HG03097 (cell line): ENCODE results near the gene RAB6D.
"Not testable (repeated sequence)": the region's sequence is repeated elsewhere in the genome, so short reads cannot be mapped to it uniquely, and the experiment has no call there.

Experiments used
- ATAC-seq: cut with Tn5 transposase; IDR thresholded peaks from one replicate; pipeline ENCODE4 v1.9.1; 2021; ENCODE audit not compliant: unreplicated experiment, low FRiP score

The RAB6D gene

GRCh38 chr2:131367352-131367751, 3.4 kb upstream of the RAB6D start:
- no peak for ATAC-seq

GRCh38 chr2:131366643-131367042, 2.7 kb upstream of the RAB6D start:
- no peak for ATAC-seq

GRCh38 chr2:131365452-131365851, 1.5 kb upstream of the RAB6D start:
- no peak for ATAC-seq

- ATAC-seq = not testable (repeated sequence)
These were observed 755 bp downstream of the RAB6D start for GRCh38 chr2:131363213-131363612.

- not testable (repeated sequence) for ATAC-seq
These were observed 2.2 kb downstream of the RAB6D start for GRCh38 chr2:131361773-131362172.

DNA sequence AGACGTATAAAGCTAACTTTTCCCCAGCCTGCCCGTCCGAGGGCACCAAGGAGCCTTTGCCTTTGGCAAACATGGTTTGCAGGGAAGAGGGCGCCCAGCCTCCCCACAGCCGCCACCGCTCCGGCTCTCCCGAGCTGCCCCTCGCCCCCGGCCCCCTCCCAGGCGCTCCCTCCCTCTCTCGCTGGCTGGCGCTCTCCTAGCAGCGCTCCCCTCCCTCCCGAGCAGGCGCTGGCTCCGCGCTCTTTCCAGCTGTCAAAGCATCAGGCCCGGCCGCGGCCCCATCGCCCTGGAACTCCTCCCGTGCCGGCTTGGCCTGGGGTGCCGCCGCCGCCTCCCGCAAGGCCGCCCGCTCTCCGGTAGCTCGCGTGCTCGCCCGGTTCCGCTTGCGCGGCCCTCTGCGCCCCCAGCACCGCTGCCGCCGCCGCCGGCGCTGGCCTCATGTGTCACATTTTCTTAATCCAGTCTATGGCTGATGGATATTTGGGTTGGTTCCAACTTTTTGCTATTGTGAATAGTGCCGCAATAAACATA, 10.7 kb downstream of the RAB6D start:
- ATAC-seq = not testable (repeated sequence)

GRCh38 chr2:131349021-131349420, 14.9 kb downstream of the RAB6D start:
- no peak for ATAC-seq

DNA sequence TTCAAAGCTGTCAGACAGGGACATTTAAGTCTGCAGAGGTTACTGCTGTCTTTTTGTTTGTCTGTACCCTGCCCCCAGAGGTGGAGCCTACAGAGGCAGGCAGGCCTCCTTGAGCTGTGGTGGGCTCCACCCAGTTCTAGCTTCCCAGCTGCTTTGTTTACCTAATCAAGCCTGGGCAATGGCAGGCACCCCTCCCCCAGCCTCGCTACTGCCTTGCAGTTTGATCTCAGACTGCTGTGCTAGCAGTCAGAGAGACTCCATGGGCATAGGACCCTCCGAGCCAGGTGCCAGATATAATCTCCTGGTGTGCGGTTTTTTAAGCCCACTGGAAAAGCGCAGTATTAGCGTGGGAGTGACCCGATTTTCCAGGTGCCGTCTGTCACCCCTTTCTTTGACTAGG, 16.9 kb downstream of the RAB6D start:
- ATAC-seq = not testable (repeated sequence)

- not testable (repeated sequence) for ATAC-seq
These were observed 24.7 kb downstream of the RAB6D start for GRCh38 chr2:131339307-131339706.

DNA sequence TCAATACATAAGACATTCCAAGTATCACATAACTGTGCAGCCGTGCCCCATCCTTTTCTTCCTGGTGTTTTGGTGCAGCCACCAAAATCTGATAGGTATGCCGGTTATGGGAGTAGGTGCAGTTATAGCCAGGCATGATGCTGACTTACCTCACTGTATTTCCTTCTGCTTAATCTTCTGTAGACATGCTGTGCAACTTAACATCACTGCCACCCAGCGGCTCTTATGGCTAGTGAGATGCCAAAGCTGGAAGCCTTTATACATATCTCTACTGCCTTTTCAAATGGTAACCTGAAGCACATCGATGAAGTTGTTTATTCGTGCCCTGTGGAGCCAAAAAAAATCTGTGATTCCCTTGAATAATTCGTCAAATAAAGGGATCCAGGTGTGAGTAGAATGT, 28.6 kb downstream of the RAB6D start:
- not testable (repeated sequence) for ATAC-seq

GRCh38 chr2:131332709-131333108, 31.3 kb downstream of the RAB6D start:
- not testable (repeated sequence) for ATAC-seq

DNA sequence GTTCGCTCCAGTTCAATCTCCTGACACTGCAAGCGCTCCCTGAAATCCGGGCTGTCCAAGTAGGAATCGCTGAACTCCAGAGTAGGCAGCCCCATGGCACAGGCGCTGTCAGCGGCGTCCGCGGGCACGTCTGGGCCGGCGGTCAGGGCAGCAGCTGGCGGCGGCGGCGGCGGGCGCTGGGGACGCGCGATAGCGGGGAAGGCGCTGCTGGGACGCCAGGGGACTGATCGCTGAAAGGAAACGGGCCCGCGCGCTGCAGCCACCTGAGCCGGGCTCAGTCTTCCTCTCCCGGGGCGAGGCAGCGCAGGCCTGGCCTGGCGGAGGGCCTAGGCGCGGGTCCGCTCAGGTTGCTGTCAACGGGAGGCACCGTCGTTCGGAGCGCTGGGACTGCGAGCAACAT, 33.0 kb downstream of the RAB6D start:
- not testable (repeated sequence) for ATAC-seq

DNA sequence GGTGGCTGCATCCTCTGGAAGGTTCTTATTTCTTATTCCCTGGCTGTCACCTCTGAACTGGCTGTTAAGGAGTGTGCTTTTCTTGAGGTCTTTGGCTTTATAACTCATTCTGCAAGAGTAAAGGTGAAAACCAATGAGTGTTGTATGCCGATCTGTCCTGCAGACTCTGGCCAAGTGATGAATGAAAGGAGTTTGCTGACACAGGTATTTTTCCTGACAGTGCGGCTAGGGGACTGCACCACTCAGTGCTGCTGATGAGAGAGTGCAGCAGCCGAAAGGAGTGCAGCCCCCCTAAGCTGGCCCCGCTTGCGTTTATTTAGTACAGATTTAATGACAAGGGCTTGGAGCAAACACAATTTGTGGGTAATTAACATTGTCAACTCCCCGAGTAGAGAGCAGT, 41.8 kb downstream of the RAB6D start:
- no peak for ATAC-seq

DNA sequence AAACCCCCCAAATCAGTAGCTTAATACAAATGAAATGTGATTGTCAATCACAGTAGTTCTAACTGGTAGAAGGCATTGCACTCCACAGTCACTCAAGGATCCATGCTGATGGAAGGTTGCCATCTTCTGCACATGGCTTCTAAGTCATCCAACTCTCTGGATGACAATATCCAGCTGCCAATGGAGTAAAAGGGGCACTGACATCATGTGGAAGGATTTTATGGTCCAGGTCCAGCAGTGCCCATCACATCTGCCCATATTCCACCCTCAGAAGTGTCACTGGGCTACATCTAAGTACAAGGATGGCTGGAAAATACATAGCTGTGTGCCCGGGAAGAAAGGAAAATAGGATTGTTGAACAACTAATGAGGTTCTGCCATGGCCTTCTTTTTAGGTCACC, 42.6 kb downstream of the RAB6D start:
- not testable (repeated sequence) for ATAC-seq

GRCh38 chr2:131311001-131311400, 53.0 kb downstream of the RAB6D start:
- not testable (repeated sequence) for ATAC-seq
